ENCODE data around the gene NLN.

GRCh38 chr5:65866837-65867521 lies 145.0 kb downstream of the NLN start:
- no peak for TF ChIP-seq CTCF (IDR thresholded peaks at IDR 0.05; ENCODE audit: low read depth, low read length, poor library complexity, severe bottlenecking)
- no peak for TF ChIP-seq EZH2phosphoT487 (IDR thresholded peaks at IDR 0.05; ENCODE audit: borderline replicate concordance, low read length)

Measured in DOHH2 (cell line).